ENCODE measurements around the gene TAF5.

DNA sequence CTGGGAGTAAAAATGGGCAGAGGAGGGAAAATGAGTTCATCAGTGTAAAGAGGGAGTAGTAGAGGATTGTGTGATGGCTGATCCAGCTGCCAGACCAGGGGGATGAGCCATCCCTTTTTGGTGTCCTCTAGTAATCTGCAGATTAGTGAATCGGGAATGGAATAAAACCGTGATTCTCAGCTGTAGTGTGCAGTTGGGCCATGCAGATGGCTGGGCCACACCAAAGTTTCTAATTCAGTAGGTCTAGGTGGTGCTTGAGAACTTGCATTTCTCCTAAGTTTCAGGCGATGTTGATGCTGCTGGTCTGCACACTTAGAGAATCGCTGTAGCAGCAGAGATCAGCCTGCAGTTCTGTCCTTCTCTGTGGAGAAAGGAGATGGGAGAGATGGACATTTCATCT is 51.3 kb downstream of the TAF5 start:
- TF ChIP-seq, protein P1, sequence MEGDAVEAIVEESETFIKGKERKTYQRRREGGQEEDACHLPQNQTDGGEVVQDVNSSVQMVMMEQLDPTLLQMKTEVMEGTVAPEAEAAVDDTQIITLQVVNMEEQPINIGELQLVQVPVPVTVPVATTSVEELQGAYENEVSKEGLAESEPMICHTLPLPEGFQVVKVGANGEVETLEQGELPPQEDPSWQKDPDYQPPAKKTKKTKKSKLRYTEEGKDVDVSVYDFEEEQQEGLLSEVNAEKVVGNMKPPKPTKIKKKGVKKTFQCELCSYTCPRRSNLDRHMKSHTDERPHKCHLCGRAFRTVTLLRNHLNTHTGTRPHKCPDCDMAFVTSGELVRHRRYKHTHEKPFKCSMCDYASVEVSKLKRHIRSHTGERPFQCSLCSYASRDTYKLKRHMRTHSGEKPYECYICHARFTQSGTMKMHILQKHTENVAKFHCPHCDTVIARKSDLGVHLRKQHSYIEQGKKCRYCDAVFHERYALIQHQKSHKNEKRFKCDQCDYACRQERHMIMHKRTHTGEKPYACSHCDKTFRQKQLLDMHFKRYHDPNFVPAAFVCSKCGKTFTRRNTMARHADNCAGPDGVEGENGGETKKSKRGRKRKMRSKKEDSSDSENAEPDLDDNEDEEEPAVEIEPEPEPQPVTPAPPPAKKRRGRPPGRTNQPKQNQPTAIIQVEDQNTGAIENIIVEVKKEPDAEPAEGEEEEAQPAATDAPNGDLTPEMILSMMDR (IDR thresholded peaks at IDR 0.05) = no peak
- no peak for TF ChIP-seq EP300 (IDR thresholded peaks at IDR 0.05)

All from gastroesophageal sphincter (tissue), 3 donors.